DOHH2 (cell line): Measurements from ENCODE around the gene FRRS1L.

Experiments used
- H3F3A ChIP-seq: fragments of 200-600 bp; sonication (generic), shearing (Covaris generic); 2 replicates; pipeline ENCODE4 v1.6.0; 2016; ENCODE audit warnings: antibody characterized with exemption, mild to moderate bottlenecking; ENCODE audit not compliant: control insufficient read depth, insufficient read depth
- H3K27ac ChIP-seq: fragments of 200-600 bp; sonication (generic); 2 replicates; pipeline ENCODE4 v1.5.1; 2014; ENCODE audit warnings: low read depth, mild to moderate bottlenecking, low read length, moderate library complexity
- H3K27me3 ChIP-seq: fragments of 200-600 bp; sonication (generic); 2 replicates; pipeline ENCODE4 v1.6.1; 2014; ENCODE audit warnings: mild to moderate bottlenecking, low read length, mixed read lengths; ENCODE audit not compliant: control insufficient read depth
- H3K36me3 ChIP-seq: fragments of 200-600 bp; sonication (generic); 2 replicates; pipeline ENCODE4 v1.6.1; 2014; ENCODE audit warnings: mild to moderate bottlenecking, low read length, moderate library complexity, mixed read lengths; ENCODE audit not compliant: control insufficient read depth
- H3K4me1 ChIP-seq: fragments of 200-600 bp; sonication (generic); 2 replicates; pipeline ENCODE4 v1.6.1; 2014; ENCODE audit warnings: mild to moderate bottlenecking, low read length, mixed read lengths; ENCODE audit not compliant: control insufficient read depth
- H3K4me2 ChIP-seq: fragments of 200-600 bp; sonication (generic); 2 replicates; pipeline ENCODE4 v1.6.0; 2014; ENCODE audit warnings: mild to moderate bottlenecking, low read length, moderate library complexity
- H3K4me3 ChIP-seq: fragments of 200-600 bp; sonication (generic); 2 replicates; pipeline ENCODE4 v1.5.1; 2014; ENCODE audit warnings: mild to moderate bottlenecking, low read length, mixed read lengths
- H3K79me2 ChIP-seq: fragments of 200-600 bp; sonication (generic); 2 replicates; pipeline ENCODE4 v1.6.1; 2014; ENCODE audit warnings: mild to moderate bottlenecking, low read length, mixed read lengths; ENCODE audit not compliant: control insufficient read depth
- H3K9me2 ChIP-seq: fragments of 200-600 bp; sonication (generic); replicated peaks from 2 replicates; pipeline ENCODE4 v1.6.1; 2014; ENCODE audit warnings: mild to moderate bottlenecking, low read length, mixed read lengths; ENCODE audit not compliant: control insufficient read depth
- H3K9me3 ChIP-seq: fragments of 200-600 bp; sonication (generic); 2 replicates; pipeline ENCODE4 v1.6.1; 2014; ENCODE audit warnings: antibody characterized with exemption, low read length, mixed read lengths; ENCODE audit not compliant: control insufficient read depth, insufficient read depth
- H4K20me1 ChIP-seq: fragments of 200-600 bp; sonication (generic); 2 replicates; pipeline ENCODE4 v1.6.0; 2014; ENCODE audit warnings: low read depth, mild to moderate bottlenecking, antibody characterized with exemption, low read length, moderate library complexity; ENCODE audit not compliant: control insufficient read depth, insufficient read depth
- EZH2phosphoT487 ChIP-seq: fragments of 200-600 bp; sonication (generic); IDR thresholded peaks from 2 replicates; pipeline ENCODE4 v1.6.1; 2017; ENCODE audit warnings: borderline replicate concordance, mild to moderate bottlenecking, antibody characterized with exemption, low read length, moderate library complexity, mixed read lengths
- TF ChIP-seq, protein P1 (sequence below): fragments of 200-600 bp; sonication (generic); IDR thresholded peaks from one replicate; pipeline ENCODE4 v1.5.1; 2014; ENCODE audit warnings: antibody characterized with exemption, mild to moderate bottlenecking, low read depth, low read length; ENCODE audit not compliant: poor library complexity, severe bottlenecking

FRRS1L gene

DNA sequence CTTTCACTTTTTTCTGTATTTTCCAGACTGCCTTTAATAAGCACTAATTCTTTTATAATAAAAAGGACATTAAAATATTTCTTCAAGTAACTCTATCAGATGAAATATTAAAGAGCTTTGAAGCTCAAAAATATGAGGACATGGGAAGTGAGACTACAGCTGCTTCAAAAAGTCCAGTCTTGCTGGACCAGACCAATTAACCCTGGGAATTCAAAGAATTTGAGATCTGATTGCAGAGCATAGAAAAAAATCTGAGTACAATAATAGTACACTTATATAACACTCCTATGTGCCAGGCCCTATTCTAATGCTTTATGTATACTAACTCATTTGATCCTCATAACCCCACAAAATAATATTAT lies 57.1 kb downstream of the FRRS1L start:
- Histone ChIP-seq H3K4me1 (peaks cover 73% of the 10 kb centered on the region), H3K4me2 (no peak overlapping the region)

DNA sequence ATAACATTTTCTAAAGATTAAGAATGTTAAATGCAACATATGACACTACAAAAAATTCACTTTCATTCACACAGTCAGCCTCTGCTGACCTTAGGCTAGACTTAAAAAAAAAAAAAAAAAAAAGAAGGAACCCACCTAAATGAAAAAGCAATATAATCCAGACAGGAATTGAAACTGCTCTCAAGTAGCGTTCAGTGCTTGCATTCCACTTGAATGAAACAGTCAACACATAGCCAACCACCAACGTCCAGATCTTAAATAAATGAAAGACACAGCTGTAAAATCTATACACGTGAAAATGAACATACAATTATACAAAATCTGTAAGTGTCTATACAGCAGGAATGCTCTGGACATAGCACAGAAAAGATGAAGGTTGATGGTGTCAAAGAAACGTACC lies 58.7 kb downstream of the FRRS1L start:
- peak overlapping the region; percentile 50 for H3K4me2 ChIP-seq
- H3K27ac ChIP-seq, result peak overlapping the region; percentile 10; the same call in 1 of the 2 replicates
- peaks cover 99% of the 10 kb centered on the region for H3K79me2 ChIP-seq
- TF ChIP-seq, protein P1, sequence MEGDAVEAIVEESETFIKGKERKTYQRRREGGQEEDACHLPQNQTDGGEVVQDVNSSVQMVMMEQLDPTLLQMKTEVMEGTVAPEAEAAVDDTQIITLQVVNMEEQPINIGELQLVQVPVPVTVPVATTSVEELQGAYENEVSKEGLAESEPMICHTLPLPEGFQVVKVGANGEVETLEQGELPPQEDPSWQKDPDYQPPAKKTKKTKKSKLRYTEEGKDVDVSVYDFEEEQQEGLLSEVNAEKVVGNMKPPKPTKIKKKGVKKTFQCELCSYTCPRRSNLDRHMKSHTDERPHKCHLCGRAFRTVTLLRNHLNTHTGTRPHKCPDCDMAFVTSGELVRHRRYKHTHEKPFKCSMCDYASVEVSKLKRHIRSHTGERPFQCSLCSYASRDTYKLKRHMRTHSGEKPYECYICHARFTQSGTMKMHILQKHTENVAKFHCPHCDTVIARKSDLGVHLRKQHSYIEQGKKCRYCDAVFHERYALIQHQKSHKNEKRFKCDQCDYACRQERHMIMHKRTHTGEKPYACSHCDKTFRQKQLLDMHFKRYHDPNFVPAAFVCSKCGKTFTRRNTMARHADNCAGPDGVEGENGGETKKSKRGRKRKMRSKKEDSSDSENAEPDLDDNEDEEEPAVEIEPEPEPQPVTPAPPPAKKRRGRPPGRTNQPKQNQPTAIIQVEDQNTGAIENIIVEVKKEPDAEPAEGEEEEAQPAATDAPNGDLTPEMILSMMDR, result no peak
- no peak for TF ChIP-seq EZH2phosphoT487
- H3K36me3 ChIP-seq, result peaks cover 43% of the 10 kb centered on the region
- H3K9me3 ChIP-seq, result peaks cover under 1% of the 10 kb centered on the region; the same call in 1 of the 2 replicates
- peaks cover 16% of the 10 kb centered on the region for H4K20me1 ChIP-seq
- H3K4me1 ChIP-seq, result peaks cover 61% of the 10 kb centered on the region
- no peaks in the 10 kb centered on the region for H3K27me3 ChIP-seq
- H3K4me3 ChIP-seq, result peak overlapping the region; percentile 34
- H3K9me2 ChIP-seq, result no peaks in the 10 kb centered on the region
- peaks cover 8% of the 10 kb centered on the region for H3F3A ChIP-seq

More for the DNA sequence above, 57.1 kb downstream of the FRRS1L start:
- Histone ChIP-seq H3K79me2 (peaks cover 99% of the 10 kb centered on the region), H3K27ac (no peak overlapping the region), H3K9me2 (no peaks in the 10 kb centered on the region), H4K20me1 (peaks cover 24% of the 10 kb centered on the region), H3K27me3 (no peaks in the 10 kb centered on the region), H3K4me3 (no peak overlapping the region), H3F3A (peaks cover 8% of the 10 kb centered on the region), H3K36me3 (peaks cover 34% of the 10 kb centered on the region), H3K9me3 (no peaks in the 10 kb centered on the region)
- TF ChIP-seq EZH2phosphoT487, result no peak
- TF ChIP-seq, protein P1, result no peak

DNA sequence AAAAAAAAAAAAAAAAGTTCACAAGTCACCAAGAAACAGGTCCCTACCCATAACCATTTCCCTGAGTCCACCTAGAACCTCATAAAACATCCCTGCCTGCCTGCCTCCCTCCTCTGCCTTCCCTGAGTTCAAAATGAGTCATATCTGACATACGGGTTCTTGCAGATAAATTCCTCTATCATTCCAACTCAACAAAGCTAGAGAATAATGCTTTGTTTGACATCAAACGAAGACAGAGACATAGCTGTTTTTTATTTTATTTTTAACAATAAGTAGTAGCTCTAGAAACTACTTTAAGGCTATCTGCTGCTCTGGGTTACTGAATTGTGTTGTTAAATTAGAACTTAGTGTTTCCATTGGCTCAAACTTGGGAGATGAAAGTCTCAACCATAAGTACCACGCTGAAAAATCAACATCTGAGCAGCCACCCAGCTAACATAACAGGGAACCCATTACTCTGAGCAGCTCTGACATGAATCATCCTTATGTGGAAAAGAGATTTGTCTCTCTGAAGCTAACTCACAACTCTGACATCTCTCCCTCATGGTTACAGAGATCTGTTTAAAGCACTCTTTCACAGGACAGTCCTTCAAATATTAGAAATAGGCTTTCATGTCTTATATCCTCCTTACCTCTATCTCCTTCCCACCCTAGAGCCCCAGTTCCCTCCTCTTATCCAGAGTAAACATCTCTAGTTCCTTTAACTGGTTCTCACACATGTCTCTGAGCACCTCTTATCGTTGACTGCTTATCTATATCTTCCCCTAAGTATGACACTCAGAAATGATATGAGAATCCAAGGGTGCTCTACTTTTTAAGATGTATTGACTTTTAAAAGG lies 59.4 kb downstream of the FRRS1L start:
- 0 out of 2 replicates have a peak overlapping the region, but pooled peaks have one; percentile 10 for H3K27ac ChIP-seq
- peaks cover 8% of the 10 kb centered on the region for H3F3A ChIP-seq
- H4K20me1 ChIP-seq, result peaks cover 20% of the 10 kb centered on the region
- H3K4me1 ChIP-seq, result peaks cover 61% of the 10 kb centered on the region
- H3K4me2 ChIP-seq, result peak overlapping the region; percentile 50; the same call in 1 of the 2 replicates
- peaks cover 99% of the 10 kb centered on the region for H3K79me2 ChIP-seq
- peaks cover 50% of the 10 kb centered on the region for H3K36me3 ChIP-seq
- peaks cover 3% of the 10 kb centered on the region; the same call in 1 of the 2 replicates for H3K9me3 ChIP-seq
- H3K9me2 ChIP-seq, result no peaks in the 10 kb centered on the region
- TF ChIP-seq, protein P1, result no peak
- TF ChIP-seq EZH2phosphoT487, result no peak
- H3K4me3 ChIP-seq, result no peak overlapping the region
- H3K27me3 ChIP-seq, result no peaks in the 10 kb centered on the region
